ENCODE measurements around the gene LGSN. TPM values are rescaled to one million over a fixed set of nuclear protein-coding genes. Genes with fewer than 3 reads are reported as not detected.
"Not testable (repeated sequence)": the region's sequence is repeated elsewhere in the genome, so short reads cannot be mapped to it uniquely, and the experiment has no call there.

LGSN gene
- total and polyA plus RNA-seq, 10 donors: 0.09 to 0.46 (median 0.13) TPM; not detected in 1

DNA sequence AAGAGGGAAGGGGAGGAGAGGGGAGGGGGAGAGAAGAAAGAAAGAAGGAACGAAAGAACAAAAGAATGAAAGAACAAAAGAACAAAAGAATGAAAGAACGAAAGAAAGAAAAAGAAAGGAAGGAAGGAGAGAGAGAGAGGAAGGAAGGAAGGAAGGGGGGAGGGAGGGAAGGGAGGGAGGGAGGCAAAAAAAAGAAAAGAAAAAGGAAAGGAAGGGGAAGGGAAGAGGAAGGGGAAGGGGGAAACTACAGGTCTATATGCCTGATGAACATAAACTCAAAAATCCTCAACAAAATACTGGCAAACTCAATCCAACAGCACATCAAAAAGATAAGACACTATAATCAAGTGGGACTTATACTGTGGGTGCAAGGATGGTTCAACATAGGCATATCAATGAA is 13.7 kb upstream of the LGSN start:
- Histone ChIP-seq H3K4me3 (no peak overlapping the region), H3K4me1 (no peaks in the 10 kb centered on the region), H3K27ac (no peak overlapping the region), H3K9me3 (peaks cover 0 to 28% (median 2%) of the 10 kb centered on the region in 8 donors), H3K36me3 (no peaks in the 10 kb centered on the region), H3K27me3 (replicated peaks in 1 of 7) (no peaks in the 10 kb centered on the region)
- 74 to 83% (median 76%) methylated on average over 2 of the region's 2 CpGs for WGBS, 5 donors
- intact Hi-C loops (cut with DNase I; ENCODE audit: low total_unique reads): no loop called here
- no peak for DNase-seq
- TF ChIP-seq POLR2AphosphoS5 (IDR thresholded peaks at IDR 0.05) (no peak), POLR2A (IDR thresholded peaks at IDR 0.05) (no peak)
- TF ChIP-seq, protein P1, sequence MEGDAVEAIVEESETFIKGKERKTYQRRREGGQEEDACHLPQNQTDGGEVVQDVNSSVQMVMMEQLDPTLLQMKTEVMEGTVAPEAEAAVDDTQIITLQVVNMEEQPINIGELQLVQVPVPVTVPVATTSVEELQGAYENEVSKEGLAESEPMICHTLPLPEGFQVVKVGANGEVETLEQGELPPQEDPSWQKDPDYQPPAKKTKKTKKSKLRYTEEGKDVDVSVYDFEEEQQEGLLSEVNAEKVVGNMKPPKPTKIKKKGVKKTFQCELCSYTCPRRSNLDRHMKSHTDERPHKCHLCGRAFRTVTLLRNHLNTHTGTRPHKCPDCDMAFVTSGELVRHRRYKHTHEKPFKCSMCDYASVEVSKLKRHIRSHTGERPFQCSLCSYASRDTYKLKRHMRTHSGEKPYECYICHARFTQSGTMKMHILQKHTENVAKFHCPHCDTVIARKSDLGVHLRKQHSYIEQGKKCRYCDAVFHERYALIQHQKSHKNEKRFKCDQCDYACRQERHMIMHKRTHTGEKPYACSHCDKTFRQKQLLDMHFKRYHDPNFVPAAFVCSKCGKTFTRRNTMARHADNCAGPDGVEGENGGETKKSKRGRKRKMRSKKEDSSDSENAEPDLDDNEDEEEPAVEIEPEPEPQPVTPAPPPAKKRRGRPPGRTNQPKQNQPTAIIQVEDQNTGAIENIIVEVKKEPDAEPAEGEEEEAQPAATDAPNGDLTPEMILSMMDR (IDR thresholded peaks at IDR 0.05 in 8 of 11, conservative IDR thresholded peaks at IDR 0.05 in 3 of 11): no peak

DNA sequence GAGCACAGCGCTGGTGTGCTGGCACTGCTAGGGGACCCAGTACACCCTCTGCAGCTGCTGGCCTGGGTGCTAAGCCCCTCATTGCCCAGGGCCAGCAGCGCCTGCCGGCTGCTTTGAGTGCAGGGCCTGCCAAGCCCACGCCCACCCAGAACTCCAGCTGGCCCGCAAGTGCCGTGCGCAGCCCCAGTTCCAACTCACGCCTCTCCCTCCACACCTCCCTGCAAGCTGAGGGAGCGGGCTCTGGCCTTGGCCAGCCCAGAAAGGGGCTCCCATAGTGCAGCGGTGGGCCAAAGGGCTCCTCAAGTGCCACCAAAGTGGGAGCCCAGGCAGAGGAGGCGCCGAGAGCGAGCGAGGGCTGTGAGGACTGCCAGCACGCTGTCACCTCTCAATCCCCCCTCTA is 6.8 kb upstream of the LGSN start:
- intact Hi-C loops (cut with DNase I; ENCODE audit: low total_unique reads); DNase-seq: not testable (repeated sequence)
- WGBS, 5 donors: 85 to 98% (median 91%) methylated on average over 6 to 15 of the region's 15 CpGs

DNA sequence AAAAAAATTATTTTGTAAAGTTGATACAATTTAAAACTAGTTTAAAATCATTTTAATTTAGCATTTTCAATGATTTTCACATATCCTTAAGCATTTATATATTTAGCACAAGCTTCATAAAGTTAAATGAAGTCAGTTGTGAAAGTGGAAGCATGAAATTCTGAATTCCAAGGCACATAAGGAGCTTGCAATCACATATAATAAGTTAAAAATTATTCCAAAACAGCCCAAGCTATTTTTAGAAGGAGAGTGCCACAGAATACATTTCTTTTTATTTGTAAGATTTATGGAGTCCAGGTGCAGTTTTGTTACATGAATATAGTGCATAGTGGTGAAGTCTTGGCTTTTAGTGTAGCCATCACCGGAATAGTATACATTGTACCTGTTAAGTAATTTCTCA is 3.2 kb upstream of the LGSN start:
- Histone ChIP-seq H3K4me3 (no peak overlapping the region), H3K27me3 (replicated peaks in 1 of 7) (no peaks in the 10 kb centered on the region), H3K27ac (no peak overlapping the region), H3K9me3 (peaks cover 0 to 18% (median 10%) of the 10 kb centered on the region in 8 donors), H3K36me3 (no peaks in the 10 kb centered on the region), H3K4me1 (no peaks in the 10 kb centered on the region)
- TF ChIP-seq, protein P1 (IDR thresholded peaks at IDR 0.05 in 8 of 11, conservative IDR thresholded peaks at IDR 0.05 in 3 of 11): no peak
- TF ChIP-seq POLR2AphosphoS5 (IDR thresholded peaks at IDR 0.05) (no peak), POLR2A (IDR thresholded peaks at IDR 0.05) (no peak)
- intact Hi-C loops (cut with DNase I; ENCODE audit: low total_unique reads): no loop called here
- WGBS, 5 donors: 78 to 91% (median 83%) methylated on average over 1 of the region's 1 CpG
- DNase-seq: no peak

More for the DNA sequence above, 6.8 kb upstream of the LGSN start:
- H3K9me3 ChIP-seq: peaks cover 0 to 22% (median 10%) of the 10 kb centered on the region in 8 donors
- not testable (repeated sequence) for H3K4me1 ChIP-seq; H3K4me3 ChIP-seq; H3K27me3 ChIP-seq (replicated peaks in 1 of 7); H3K36me3 ChIP-seq; H3K27ac ChIP-seq

DNA sequence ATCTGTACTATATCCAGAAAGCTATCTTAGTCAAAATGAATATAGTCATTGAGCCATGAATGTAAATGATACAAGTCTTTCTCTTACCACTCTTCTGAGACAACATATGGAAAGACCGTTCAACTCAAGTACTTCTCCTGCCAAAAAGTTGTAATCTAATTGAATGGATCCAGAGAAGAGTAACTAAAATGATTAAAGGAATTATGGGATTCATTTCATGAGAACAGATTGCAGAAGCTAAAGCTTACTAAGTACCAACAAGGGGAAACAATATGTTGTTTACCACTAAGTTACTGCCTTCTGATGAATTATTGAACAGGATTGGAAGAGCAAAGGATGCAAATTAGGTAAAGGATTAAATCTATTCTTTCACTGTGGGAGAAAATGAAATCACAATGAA is 2.0 kb upstream of the LGSN start:
- no peak overlapping the region for H3K27ac ChIP-seq
- no peak for DNase-seq
- no peaks in the 10 kb centered on the region for H3K36me3 ChIP-seq
- H3K27me3 ChIP-seq (replicated peaks in 1 of 7): no peaks in the 10 kb centered on the region
- intact Hi-C loops (cut with DNase I; ENCODE audit: low total_unique reads): no loop called here
- WGBS, 5 donors: 83 to 95% (median 90%) methylated on average over 1 of the region's 1 CpG
- no peak for TF ChIP-seq POLR2A (IDR thresholded peaks at IDR 0.05)
- TF ChIP-seq POLR2AphosphoS5 (IDR thresholded peaks at IDR 0.05): no peak
- TF ChIP-seq, protein P1 (IDR thresholded peaks at IDR 0.05 in 8 of 11, conservative IDR thresholded peaks at IDR 0.05 in 3 of 11): no peak
- H3K4me3 ChIP-seq: no peak overlapping the region
- H3K9me3 ChIP-seq: peaks cover 0 to 10% (median 5%) of the 10 kb centered on the region in 8 donors
- H3K4me1 ChIP-seq: no peaks in the 10 kb centered on the region

DNA sequence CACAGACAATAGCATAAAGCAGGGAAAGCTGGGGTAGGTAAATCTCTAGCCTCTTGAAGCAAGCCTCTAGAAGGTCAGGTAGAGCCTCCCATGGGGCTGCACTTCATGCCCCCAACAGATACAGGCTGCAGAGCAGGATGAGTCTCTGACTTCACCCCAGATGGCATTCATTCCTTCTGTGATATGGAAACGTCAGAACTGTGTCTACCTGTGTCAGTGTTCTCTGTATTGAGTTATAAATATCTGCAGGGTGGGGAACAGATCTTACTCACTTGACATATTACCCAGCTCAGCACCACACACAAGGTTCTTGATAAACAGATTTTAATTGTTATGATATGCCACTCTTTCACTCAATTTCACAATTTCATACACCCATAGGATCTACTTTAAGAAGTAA is 2.1 kb downstream of the LGSN start:
- no peak overlapping the region for H3K4me3 ChIP-seq
- WGBS, 5 donors: 33 to 65% (median 58%) methylated on average over 1 of the region's 1 CpG
- TF ChIP-seq, protein P1 (IDR thresholded peaks at IDR 0.05 in 8 of 11, conservative IDR thresholded peaks at IDR 0.05 in 3 of 11): no peak
- TF ChIP-seq POLR2A (IDR thresholded peaks at IDR 0.05) (no peak), POLR2AphosphoS5 (IDR thresholded peaks at IDR 0.05) (no peak)

More for the DNA sequence above, 2.1 kb downstream of the LGSN start:
- Histone ChIP-seq H3K9me3 (no peaks in the 10 kb centered on the region), H3K27me3 (replicated peaks in 1 of 7) (no peaks in the 10 kb centered on the region), H3K27ac (no peak overlapping the region), H3K4me1 (no peaks in the 10 kb centered on the region), H3K36me3 (no peaks in the 10 kb centered on the region)
- no peak for DNase-seq
- intact Hi-C loops (cut with DNase I; ENCODE audit: low total_unique reads): no loop called here

All from spleen (tissue), 11 donors.